SU-DHL-6 (cell line): Measurements from ENCODE around the gene TXN2.

Source experiments
- EZH2phosphoT487 ChIP-seq: fragments of 200-600 bp; sonication (generic), shearing (Covaris generic); conservative IDR thresholded peaks from 2 replicates; pipeline ENCODE4 v1.6.1; 2018; ENCODE audit warnings: mild to moderate bottlenecking, antibody characterized with exemption, low read length, moderate library complexity, mixed read lengths
- TF ChIP-seq, protein P1 (sequence below): fragments of 200-600 bp; sonication (generic); IDR thresholded peaks from one replicate; pipeline ENCODE4 v1.5.1; 2017; ENCODE audit warnings: antibody characterized with exemption, mild to moderate bottlenecking, low read length, moderate library complexity; ENCODE audit not compliant: insufficient read depth, poor library complexity, severe bottlenecking

DNA sequence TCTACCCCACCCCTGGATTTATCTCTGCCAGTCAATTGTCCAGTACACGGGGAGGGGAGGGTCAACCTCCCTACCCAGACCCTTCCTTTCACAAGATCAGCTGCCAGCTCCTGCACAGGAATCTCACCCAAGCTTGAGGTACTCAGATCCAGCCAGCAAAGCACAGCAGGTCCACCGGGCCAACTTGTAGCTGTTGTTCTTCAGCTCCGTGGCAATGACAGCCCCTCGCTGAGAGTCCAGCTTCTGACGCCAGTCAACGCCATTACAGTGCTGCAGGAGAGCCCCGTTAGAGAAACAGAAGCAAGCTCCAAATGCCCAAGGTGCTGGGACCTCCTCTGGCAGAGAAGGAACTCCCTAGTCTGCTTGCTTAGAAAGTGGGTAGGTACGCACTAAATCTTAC is 30.9 kb upstream of the TXN2 start:
- TF ChIP-seq, protein P1, sequence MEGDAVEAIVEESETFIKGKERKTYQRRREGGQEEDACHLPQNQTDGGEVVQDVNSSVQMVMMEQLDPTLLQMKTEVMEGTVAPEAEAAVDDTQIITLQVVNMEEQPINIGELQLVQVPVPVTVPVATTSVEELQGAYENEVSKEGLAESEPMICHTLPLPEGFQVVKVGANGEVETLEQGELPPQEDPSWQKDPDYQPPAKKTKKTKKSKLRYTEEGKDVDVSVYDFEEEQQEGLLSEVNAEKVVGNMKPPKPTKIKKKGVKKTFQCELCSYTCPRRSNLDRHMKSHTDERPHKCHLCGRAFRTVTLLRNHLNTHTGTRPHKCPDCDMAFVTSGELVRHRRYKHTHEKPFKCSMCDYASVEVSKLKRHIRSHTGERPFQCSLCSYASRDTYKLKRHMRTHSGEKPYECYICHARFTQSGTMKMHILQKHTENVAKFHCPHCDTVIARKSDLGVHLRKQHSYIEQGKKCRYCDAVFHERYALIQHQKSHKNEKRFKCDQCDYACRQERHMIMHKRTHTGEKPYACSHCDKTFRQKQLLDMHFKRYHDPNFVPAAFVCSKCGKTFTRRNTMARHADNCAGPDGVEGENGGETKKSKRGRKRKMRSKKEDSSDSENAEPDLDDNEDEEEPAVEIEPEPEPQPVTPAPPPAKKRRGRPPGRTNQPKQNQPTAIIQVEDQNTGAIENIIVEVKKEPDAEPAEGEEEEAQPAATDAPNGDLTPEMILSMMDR = no peak
- TF ChIP-seq EZH2phosphoT487 = no peak
